ACC112 (cell line): Measurements from ENCODE around the gene TP53I3.
"Not testable (repeated sequence)": the region's sequence is repeated elsewhere in the genome, so short reads cannot be mapped to it uniquely, and the experiment has no call there.

ENCODE experiments used
- H2AFZ ChIP-seq: fragments of 200-600 bp; sonication (generic); one replicate; pipeline ENCODE4 v1.6.0; 2017; ENCODE audit warnings: antibody characterized with exemption, low read length; ENCODE audit not compliant: unreplicated experiment
- H3K27ac ChIP-seq: fragments of 200-600 bp; sonication (generic); 2 replicates; pipeline ENCODE4 v1.5.1; 2014; ENCODE audit warnings: low read depth, mild to moderate bottlenecking, antibody characterized with exemption, low read length, moderate library complexity
- H3K27me3 ChIP-seq: fragments of 200-600 bp; sonication (generic); 2 replicates; pipeline ENCODE4 v1.6.1; 2014; ENCODE audit warnings: mild to moderate bottlenecking, antibody characterized with exemption, low read length, moderate library complexity, mixed read lengths; ENCODE audit not compliant: insufficient read depth
- H3K36me3 ChIP-seq: fragments of 200-600 bp; sonication (generic); 2 replicates; pipeline ENCODE4 v1.6.1; 2016; ENCODE audit warnings: mild to moderate bottlenecking, antibody characterized with exemption, low read length, moderate library complexity, mixed read lengths; ENCODE audit not compliant: insufficient read depth
- H3K4me1 ChIP-seq: fragments of 200-600 bp; sonication (generic); one replicate; pipeline ENCODE4 v1.6.1; 2016; ENCODE audit warnings: low read length, mixed read lengths; ENCODE audit not compliant: insufficient read depth, unreplicated experiment, control insufficient read depth
- H3K4me3 ChIP-seq: fragments of 200-600 bp; sonication (generic); 2 replicates; pipeline ENCODE4 v1.5.1; 2014; ENCODE audit warnings: mild to moderate bottlenecking, low read depth, low read length
- H3K79me2 ChIP-seq: fragments of 200-600 bp; sonication (generic); one replicate; pipeline ENCODE4 v1.6.0; 2016; ENCODE audit warnings: low read length; ENCODE audit not compliant: control insufficient read depth, unreplicated experiment, insufficient read depth

Gene TP53I3

GRCh38 chr2:24045511-24046508 is 38.8 kb downstream of the TP53I3 start:
- H3K27me3 ChIP-seq: no peaks in the 10 kb centered on the region
- peak overlapping the region; percentile 88 for H3K4me3 ChIP-seq
- H2AFZ ChIP-seq: no peak overlapping the region
- no peak overlapping the region for H3K27ac ChIP-seq
- peaks cover 3% of the 10 kb centered on the region for H3K4me1 ChIP-seq
- peaks cover 18% of the 10 kb centered on the region for H3K79me2 ChIP-seq
- no peaks in the 10 kb centered on the region for H3K36me3 ChIP-seq

- H3K27me3 ChIP-seq, H3K27ac ChIP-seq, H3K36me3 ChIP-seq, H2AFZ ChIP-seq, H3K4me1 ChIP-seq, H3K4me3 ChIP-seq: not testable (repeated sequence)
- H3K79me2 ChIP-seq: peaks cover 18% of the 10 kb centered on the region
Measured at GRCh38 chr2:24043133-24043532, 41.5 kb downstream of the TP53I3 start.

GRCh38 chr2:24040511-24040910 is 44.1 kb downstream of the TP53I3 start:
- Histone ChIP-seq H3K27ac (no peak overlapping the region), H3K4me1 (no peaks in the 10 kb centered on the region), H3K36me3 (peaks cover 24% of the 10 kb centered on the region), H3K27me3 (no peaks in the 10 kb centered on the region), H3K79me2 (peaks cover 15% of the 10 kb centered on the region), H3K4me3 (no peak overlapping the region), H2AFZ (no peak overlapping the region)

- Histone ChIP-seq H3K36me3 (peaks cover 24% of the 10 kb centered on the region), H3K4me3 (no peak overlapping the region), H3K27me3 (no peaks in the 10 kb centered on the region), H3K27ac (no peak overlapping the region), H3K4me1 (no peaks in the 10 kb centered on the region), H3K79me2 (peaks cover 9% of the 10 kb centered on the region), H2AFZ (no peak overlapping the region)
Measured at GRCh38 chr2:24038786-24039499, 45.7 kb downstream of the TP53I3 start.
